HG02852 (cell line): ENCODE data around the gene CACNA1C.

ENCODE experiments used
- ATAC-seq: cut with Tn5 transposase; IDR thresholded peaks from one replicate; pipeline ENCODE4 v1.9.1; 2021; ENCODE audit warnings: mild to moderate bottlenecking, moderate library complexity; ENCODE audit not compliant: unreplicated experiment

Gene CACNA1C

GRCh38 chr12:2166696-2167095 lies 113.9 kb downstream of the CACNA1C start:
- ATAC-seq: no peak

- no peak for ATAC-seq
These were observed 114.4 kb downstream of the CACNA1C start for GRCh38 chr12:2167231-2167630.

GRCh38 chr12:2168808-2169207 lies 116.0 kb downstream of the CACNA1C start:
- ATAC-seq: no peak

GRCh38 chr12:2169489-2169888 lies 116.7 kb downstream of the CACNA1C start:
- ATAC-seq: no peak

- no peak for ATAC-seq
These were observed 117.2 kb downstream of the CACNA1C start for GRCh38 chr12:2169940-2170339.

GRCh38 chr12:2170376-2170775 lies 117.6 kb downstream of the CACNA1C start:
- no peak for ATAC-seq

GRCh38 chr12:2171672-2172426 lies 119.1 kb downstream of the CACNA1C start:
- ATAC-seq: no peak

GRCh38 chr12:2172491-2173214 lies 119.9 kb downstream of the CACNA1C start:
- ATAC-seq: no peak

- no peak for ATAC-seq
These were observed 121.2 kb downstream of the CACNA1C start for GRCh38 chr12:2173971-2174370.

GRCh38 chr12:2177003-2177402 lies 124.2 kb downstream of the CACNA1C start:
- ATAC-seq: no peak

GRCh38 chr12:2177751-2178150 lies 125.0 kb downstream of the CACNA1C start:
- no peak for ATAC-seq

GRCh38 chr12:2179058-2179457 lies 126.3 kb downstream of the CACNA1C start:
- ATAC-seq: no peak

GRCh38 chr12:2179953-2180736 lies 127.4 kb downstream of the CACNA1C start:
- ATAC-seq: no peak

GRCh38 chr12:2180737-2181082 lies 127.9 kb downstream of the CACNA1C start:
- ATAC-seq: no peak

- ATAC-seq: no peak
These were observed 131.1 kb downstream of the CACNA1C start for GRCh38 chr12:2183556-2184541.

GRCh38 chr12:2185751-2186341 lies 133.1 kb downstream of the CACNA1C start:
- ATAC-seq: no peak

GRCh38 chr12:2187195-2187945 lies 134.6 kb downstream of the CACNA1C start:
- no peak for ATAC-seq

- ATAC-seq: no peak
These were observed 137.3 kb downstream of the CACNA1C start for GRCh38 chr12:2190085-2190484.

- no peak for ATAC-seq
These were observed 138.2 kb downstream of the CACNA1C start for GRCh38 chr12:2190896-2191533.
